HEK293 (cell line): ENCODE results near the gene MOSMO.

Experiments used
- ELK4 ChIP-seq: IDR thresholded peaks from 2 replicates; pipeline ENCODE4 v1.6.1; 2011; ENCODE audit warnings: mild to moderate bottlenecking, low read depth, low read length, borderline replicate concordance
- SP2 ChIP-seq: fragments of 450-650 bp; formaldehyde crosslinking; IDR thresholded peaks from 2 replicates; pipeline ENCODE4 v1.5.1; 2016; ENCODE audit warnings: missing biosample characterization, missing genetic modification characterization
- YY1 ChIP-seq: fragments of 450-650 bp; formaldehyde crosslinking; IDR thresholded peaks from 2 replicates; pipeline ENCODE4 v1.5.1; 2018; ENCODE audit warnings: missing biosample characterization, missing genetic modification characterization
- ZNF266 ChIP-seq: fragments of 450-650 bp; formaldehyde crosslinking; IDR thresholded peaks from 2 replicates; pipeline ENCODE4 v1.5.1; 2016; ENCODE audit warnings: missing biosample characterization, missing genetic modification characterization, low read depth
- ZNF639 ChIP-seq: fragments of 450-650 bp; formaldehyde crosslinking; IDR thresholded peaks from 2 replicates; pipeline ENCODE4 v1.5.1; 2016; ENCODE audit warnings: missing biosample characterization, missing genetic modification characterization
- ZSCAN30 ChIP-seq: fragments of 450-650 bp; IDR thresholded peaks from 2 replicates; pipeline ENCODE4 v1.5.1; 2018; ENCODE audit warnings: missing biosample characterization, mild to moderate bottlenecking, missing genetic modification characterization, moderate library complexity
- TF ChIP-seq, protein P1 (sequence below): fragments of 450-650 bp; formaldehyde crosslinking; IDR thresholded peaks from 2 replicates; pipeline ENCODE4 v1.5.1; 2016; ENCODE audit warnings: missing biosample characterization, missing genetic modification characterization
- TF ChIP-seq, protein P2 (sequence below): fragments of 450-650 bp; formaldehyde crosslinking; IDR thresholded peaks from 2 replicates; pipeline ENCODE4 v1.5.1; 2016; ENCODE audit warnings: missing biosample characterization, missing genetic modification characterization

DNA sequence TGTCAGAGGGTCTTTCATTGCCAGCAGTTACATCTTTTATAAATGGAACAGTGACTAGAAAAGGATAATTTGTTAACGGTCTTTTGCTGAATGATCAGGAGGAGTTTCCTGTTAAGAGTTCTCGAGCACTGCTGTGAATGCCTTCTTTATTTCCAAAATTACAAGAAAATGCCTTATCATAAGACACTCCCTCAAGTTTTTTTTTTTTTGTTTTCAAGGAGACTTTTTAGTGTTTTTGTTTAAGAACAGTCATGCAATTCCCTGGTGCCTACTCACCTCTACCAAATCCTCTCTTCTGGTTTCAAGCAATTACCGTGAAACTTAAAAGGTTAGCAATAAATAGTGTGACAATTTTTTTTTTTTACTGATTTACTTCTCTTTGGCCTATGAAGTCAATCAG is 65.4 kb downstream of the MOSMO start:
- no peak for TF ChIP-seq SP2 (tag by site-specific recombination)
- no peak for TF ChIP-seq ELK4
- TF ChIP-seq ZNF639 (tag by site-specific recombination) = no peak
- no peak for TF ChIP-seq ZSCAN30 (tag by site-specific recombination)
- TF ChIP-seq, protein P1, sequence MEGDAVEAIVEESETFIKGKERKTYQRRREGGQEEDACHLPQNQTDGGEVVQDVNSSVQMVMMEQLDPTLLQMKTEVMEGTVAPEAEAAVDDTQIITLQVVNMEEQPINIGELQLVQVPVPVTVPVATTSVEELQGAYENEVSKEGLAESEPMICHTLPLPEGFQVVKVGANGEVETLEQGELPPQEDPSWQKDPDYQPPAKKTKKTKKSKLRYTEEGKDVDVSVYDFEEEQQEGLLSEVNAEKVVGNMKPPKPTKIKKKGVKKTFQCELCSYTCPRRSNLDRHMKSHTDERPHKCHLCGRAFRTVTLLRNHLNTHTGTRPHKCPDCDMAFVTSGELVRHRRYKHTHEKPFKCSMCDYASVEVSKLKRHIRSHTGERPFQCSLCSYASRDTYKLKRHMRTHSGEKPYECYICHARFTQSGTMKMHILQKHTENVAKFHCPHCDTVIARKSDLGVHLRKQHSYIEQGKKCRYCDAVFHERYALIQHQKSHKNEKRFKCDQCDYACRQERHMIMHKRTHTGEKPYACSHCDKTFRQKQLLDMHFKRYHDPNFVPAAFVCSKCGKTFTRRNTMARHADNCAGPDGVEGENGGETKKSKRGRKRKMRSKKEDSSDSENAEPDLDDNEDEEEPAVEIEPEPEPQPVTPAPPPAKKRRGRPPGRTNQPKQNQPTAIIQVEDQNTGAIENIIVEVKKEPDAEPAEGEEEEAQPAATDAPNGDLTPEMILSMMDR (tag by site-specific recombination) = no peak
- TF ChIP-seq, protein P2, sequence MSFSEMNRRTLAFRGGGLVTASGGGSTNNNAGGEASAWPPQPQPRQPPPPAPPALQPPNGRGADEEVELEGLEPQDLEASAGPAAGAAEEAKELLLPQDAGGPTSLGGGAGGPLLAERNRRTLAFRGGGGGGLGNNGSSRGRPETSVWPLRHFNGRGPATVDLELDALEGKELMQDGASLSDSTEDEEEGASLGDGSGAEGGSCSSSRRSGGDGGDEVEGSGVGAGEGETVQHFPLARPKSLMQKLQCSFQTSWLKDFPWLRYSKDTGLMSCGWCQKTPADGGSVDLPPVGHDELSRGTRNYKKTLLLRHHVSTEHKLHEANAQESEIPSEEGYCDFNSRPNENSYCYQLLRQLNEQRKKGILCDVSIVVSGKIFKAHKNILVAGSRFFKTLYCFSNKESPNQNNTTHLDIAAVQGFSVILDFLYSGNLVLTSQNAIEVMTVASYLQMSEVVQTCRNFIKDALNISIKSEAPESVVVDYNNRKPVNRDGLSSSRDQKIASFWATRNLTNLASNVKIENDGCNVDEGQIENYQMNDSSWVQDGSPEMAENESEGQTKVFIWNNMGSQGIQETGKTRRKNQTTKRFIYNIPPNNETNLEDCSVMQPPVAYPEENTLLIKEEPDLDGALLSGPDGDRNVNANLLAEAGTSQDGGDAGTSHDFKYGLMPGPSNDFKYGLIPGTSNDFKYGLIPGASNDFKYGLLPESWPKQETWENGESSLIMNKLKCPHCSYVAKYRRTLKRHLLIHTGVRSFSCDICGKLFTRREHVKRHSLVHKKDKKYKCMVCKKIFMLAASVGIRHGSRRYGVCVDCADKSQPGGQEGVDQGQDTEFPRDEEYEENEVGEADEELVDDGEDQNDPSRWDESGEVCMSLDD = no peak
- no peak for TF ChIP-seq YY1
- no peak for TF ChIP-seq ZNF266 (tag by site-specific recombination)
